Lung (tissue), 12 donors: Measurements from ENCODE around the gene RETREG2. TPM values are rescaled to one million over a fixed set of nuclear protein-coding genes. Genes with fewer than 3 reads are reported as not detected.

ENCODE experiments used
- ATAC-seq: fragments of 200-7000 bp; cut with Tn5 transposase; one replicate; pipeline ENCODE4 v1.9.1; 2020; ENCODE audit warnings: moderate number of reproducible peaks; ENCODE audit not compliant: insufficient read depth, low FRiP score
- DNase-seq, 3 donors: peaks; one replicate each; pipeline ENCODE4 v3.0.0-alpha.2; 2013 to 2017
- H3K27ac ChIP-seq, 2 donors: one replicate each; pipeline ENCODE4 v1.5.1; 2013; ENCODE audit warnings: mild to moderate bottlenecking in 2 of 2, moderate library complexity in 2 of 2, control low read depth in 1 of 2, inconsistent platforms in 1 of 2, low read depth in 1 of 2, low read length in 1 of 2
- H3K27me3 ChIP-seq, 3 donors: one replicate each; pipeline ENCODE4 v1.5.1; 2013; ENCODE audit warnings: low read length in 2 of 3; ENCODE audit not compliant: control insufficient read depth in 3 of 3, insufficient read depth in 3 of 3
- H3K36me3 ChIP-seq, 4 donors: one replicate each; pipeline ENCODE4 v1.5.1; 2013; ENCODE audit warnings: low read length in 4 of 4, mild to moderate bottlenecking in 1 of 4, moderate library complexity in 1 of 4; ENCODE audit not compliant: control insufficient read depth in 4 of 4, insufficient read depth in 4 of 4
- H3K4me1 ChIP-seq, 5 donors: one replicate each; pipeline ENCODE4 v1.5.1; 2013; ENCODE audit warnings: low read length in 5 of 5, mild to moderate bottlenecking in 2 of 5, moderate library complexity in 1 of 5; ENCODE audit not compliant: control insufficient read depth in 5 of 5, insufficient read depth in 5 of 5
- H3K4me3 ChIP-seq: one replicate; pipeline ENCODE4 v1.5.1; 2013; ENCODE audit warnings: mild to moderate bottlenecking, control low read depth, moderate library complexity
- H3K9ac ChIP-seq, 2 donors: one replicate each; pipeline ENCODE4 v1.5.1; 2013; ENCODE audit warnings: low read length in 2 of 2, control low read depth in 1 of 2; ENCODE audit not compliant: insufficient read depth in 1 of 2
- H3K9me3 ChIP-seq, 4 donors: one replicate each; pipeline ENCODE4 v1.5.1; 2013; ENCODE audit warnings: low read length in 3 of 4, mild to moderate bottlenecking in 1 of 4, moderate library complexity in 1 of 4; ENCODE audit not compliant: control insufficient read depth in 4 of 4, insufficient read depth in 3 of 4
- CTCF ChIP-seq: IDR thresholded peaks from 2 replicates; pipeline ENCODE4 v1.5.1; 2012; ENCODE audit warnings: mild to moderate bottlenecking; ENCODE audit errors: control extremely low read depth, extremely low read depth
- WGBS, 2 donors: extraction: QIAGEN DNeasy Blood & Tissue Kit; methylation state at CpG; one replicate each; pipeline ENCODE4 v1.1.7; 2013; 5-methylcytosine and 5-hydroxymethylcytosine counted together
- polyA plus RNA-seq, 2 donors: library from polyadenylated mRNA; stranded (reverse); fragments of 200-250 nt; gene quantifications; one replicate each; pipeline ENCODE4 v1.2.1, GENCODE V29; 2013
- total RNA-seq, 2 donors: library from RNA; depleted of rRNA in 1 of 2; stranded (reverse); fragments of >200 nt in 1 of 2; gene quantifications; one replicate each; pipeline ENCODE4 v1.2.1, GENCODE V29; 2014 to 2021
- donor health status: control.
- donor health status: control.
- donor health status: Bipolar disorder and iron deficiency.
- donor health status: healthy.
- donor health status: DM: yes; HTN: yes; CAD: no.

RETREG2 gene
- total and polyA plus RNA-seq, 4 donors, result 42.1 to 80.6 (median 51.7) TPM

GRCh38 chr2:219172231-219173154 lies 5.6 kb upstream of the RETREG2 start:
- Histone ChIP-seq H3K27me3 (no peaks in the 10 kb centered on the region), H3K4me1 (peaks cover 0 to 11% (median 2%) of the 10 kb centered on the region in 5 donors), H3K27ac (peak overlapping the region in 1 of 2 donors; percentile 20), H3K9me3 (no peaks in the 10 kb centered on the region), H3K36me3 (peaks cover 2 to 25% (median 11%) of the 10 kb centered on the region in 4 donors), H3K4me3 (no peak overlapping the region), H3K9ac (no peak overlapping the region)
- 85 to 90% methylated on average over 16 of the region's 16 CpGs for WGBS, 2 donors
- ATAC-seq, result no peak
- no peak for DNase-seq
- no peak for TF ChIP-seq CTCF

GRCh38 chr2:219173176-219173575 lies 4.9 kb upstream of the RETREG2 start:
- no peak for TF ChIP-seq CTCF
- DNase-seq, result no peak
- Histone ChIP-seq H3K4me3 (no peak overlapping the region), H3K36me3 (peaks cover 2 to 25% (median 11%) of the 10 kb centered on the region in 4 donors), H3K27me3 (no peaks in the 10 kb centered on the region), H3K9me3 (no peaks in the 10 kb centered on the region), H3K27ac (no peak overlapping the region), H3K9ac (no peak overlapping the region), H3K4me1 (peaks cover 0 to 11% (median 2%) of the 10 kb centered on the region in 5 donors)
- ATAC-seq, result no peak
- 95 to 98% methylated on average over 6 of the region's 6 CpGs for WGBS, 2 donors

- no peak overlapping the region for H3K4me3 ChIP-seq
- no peak for TF ChIP-seq CTCF
- no peaks in the 10 kb centered on the region for H3K9me3 ChIP-seq
- H3K4me1 ChIP-seq, result peaks cover 2 to 17% (median 5%) of the 10 kb centered on the region in 5 donors
- no peak for ATAC-seq
- no peak overlapping the region for H3K27ac ChIP-seq
- no peak overlapping the region for H3K9ac ChIP-seq
- DNase-seq, result no peak
- WGBS, 2 donors, result 93 to 96% methylated on average over 3 of the region's 3 CpGs
- H3K27me3 ChIP-seq, result no peaks in the 10 kb centered on the region
- peaks cover 2 to 25% (median 11%) of the 10 kb centered on the region in 4 donors for H3K36me3 ChIP-seq
Measured at GRCh38 chr2:219174146-219174545, 3.9 kb upstream of the RETREG2 start.
